Keratinocyte (primary cell): Measurements from ENCODE around the gene CLSTN2. TPM values are rescaled to one million over a fixed set of nuclear protein-coding genes. Genes with fewer than 3 reads are reported as not detected.

Source experiments
- DNase-seq: peaks from one replicate; pipeline ENCODE4 v3.0.0-alpha.2; 2011; ENCODE audit warnings: low read depth, missing footprints, low spot score
- FAIRE-seq: peaks from 2 replicates; lab custom pipeline; 2011; peaks lifted over from hg19 to GRCh38; lab: Jason Lieb, UNC
- H2AFZ ChIP-seq: 2 replicates; pipeline ENCODE4 v1.6.0; 2012; ENCODE audit warnings: low read length, control low read depth, inconsistent platforms; ENCODE audit not compliant: control insufficient read depth
- H3K27ac ChIP-seq: 2 replicates; pipeline ENCODE4 v1.5.1; 2011; ENCODE audit warnings: low read length; ENCODE audit not compliant: control insufficient read depth, insufficient read depth
- H3K27me3 ChIP-seq: 3 replicates; pipeline ENCODE4 v1.6.0; 2011; ENCODE audit warnings: low read length; ENCODE audit not compliant: control insufficient read depth, insufficient read depth; ENCODE audit errors: extremely low read depth
- H3K36me3 ChIP-seq, 2 experiments: 2 replicates in 1 of 2; 3 replicates in 1 of 2; pipeline ENCODE4 v1.5.1; 2011; ENCODE audit warnings: low read length in 2 of 2, mild to moderate bottlenecking in 1 of 2; ENCODE audit not compliant: control insufficient read depth in 2 of 2, insufficient read depth in 2 of 2; ENCODE audit errors: extremely low read depth in 1 of 2
- H3K4me1 ChIP-seq: 3 replicates; pipeline ENCODE4 v1.5.1; 2011; ENCODE audit warnings: low read length; ENCODE audit not compliant: control insufficient read depth, insufficient read depth; ENCODE audit errors: extremely low read depth
- H3K4me2 ChIP-seq: 3 replicates; pipeline ENCODE4 v1.6.0; 2011; ENCODE audit warnings: low read depth, low read length; ENCODE audit not compliant: control insufficient read depth, insufficient read depth; ENCODE audit errors: extremely low read depth
- H3K4me3 ChIP-seq, 3 experiments: fragments of 200-600 bp in 1 of 3; sonication (generic) in 1 of 3; 2 replicates in 2 of 3; 3 replicates in 1 of 3; pipeline ENCODE4 v1.5.1; 2011 to 2016; ENCODE audit warnings: low read length in 3 of 3, mild to moderate bottlenecking in 3 of 3, control low read depth in 2 of 3, inconsistent platforms in 1 of 3, low read depth in 1 of 3, mixed read lengths in 1 of 3, mixed run types in 1 of 3, moderate library complexity in 1 of 3; ENCODE audit not compliant: control insufficient read depth in 2 of 3, insufficient read depth in 2 of 3; ENCODE audit errors: extremely low read depth in 1 of 3
- H3K79me2 ChIP-seq: 2 replicates; pipeline ENCODE4 v1.6.0; 2012; ENCODE audit warnings: low read length; ENCODE audit not compliant: control insufficient read depth, insufficient read depth
- H3K9ac ChIP-seq: 3 replicates; pipeline ENCODE4 v1.6.0; 2011; ENCODE audit warnings: low read length; ENCODE audit not compliant: control insufficient read depth, insufficient read depth; ENCODE audit errors: extremely low read depth
- H3K9me1 ChIP-seq: 3 replicates; pipeline ENCODE4 v1.6.0; 2011; ENCODE audit warnings: low read length; ENCODE audit not compliant: control insufficient read depth, insufficient read depth; ENCODE audit errors: extremely low read depth
- H3K9me3 ChIP-seq: 2 replicates; pipeline ENCODE4 v1.5.1; 2012; ENCODE audit warnings: low read depth, low read length; ENCODE audit not compliant: control insufficient read depth
- H4K20me1 ChIP-seq: 3 replicates; pipeline ENCODE4 v1.6.0; 2011; ENCODE audit warnings: low read length; ENCODE audit not compliant: control insufficient read depth, insufficient read depth; ENCODE audit errors: extremely low read depth
- EZH2 ChIP-seq: IDR thresholded peaks from one replicate; pipeline ENCODE4 v1.6.1; 2012; ENCODE audit warnings: inconsistent platforms, mild to moderate bottlenecking, low read length, moderate library complexity
- dilution Hi-C: fragments of 300-500 bp; cut with MboI; formaldehyde crosslinking; loops from one replicate; pipeline ENCODE4 v1.7.0; 2020; ENCODE audit warnings: low sequenced_read_pairs; ENCODE audit not compliant: extremely low pct_ligation_motif_present
- polyA plus RNA-seq, 5 experiments: library from polyadenylated mRNA; depleted of rRNA in 3 of 5; stranded (reverse) in 3 of 5; stranded (forward) in 1 of 5; unstranded in 1 of 5; fragments of >200 nt; gene quantifications; 1 replicate in 1 of 5; 2 replicates in 3 of 5; 3 replicates in 1 of 5; pipeline versions ENCODE4 v1.2.1 to v1.2.3, GENCODE V29; 2011 to 2012; ENCODE audit warnings: missing spikeins in 2 of 5, low read depth in 1 of 5, low replicate concordance in 1 of 5
- TF ChIP-seq, protein P1 (sequence below), 3 experiments: IDR thresholded peaks in 1 of 3; conservative IDR thresholded peaks in 1 of 3; optimal IDR thresholded peaks in 1 of 3; 2 replicates in 2 of 3; 3 replicates in 1 of 3; pipeline versions ENCODE3 to v1.5.1; 2011; ENCODE audit warnings: low read length in 3 of 3, mild to moderate bottlenecking in 3 of 3, moderate library complexity in 2 of 3, control low read depth in 1 of 3, inconsistent platforms in 1 of 3; ENCODE audit not compliant: insufficient read depth in 2 of 3; ENCODE audit errors: extremely low read depth in 1 of 3

CLSTN2 gene
- polyA plus RNA-seq, 1 donor (not counting 4 experiments of a cell fraction or from before 2014, with no cell fraction given): 0.09 TPM

DNA sequence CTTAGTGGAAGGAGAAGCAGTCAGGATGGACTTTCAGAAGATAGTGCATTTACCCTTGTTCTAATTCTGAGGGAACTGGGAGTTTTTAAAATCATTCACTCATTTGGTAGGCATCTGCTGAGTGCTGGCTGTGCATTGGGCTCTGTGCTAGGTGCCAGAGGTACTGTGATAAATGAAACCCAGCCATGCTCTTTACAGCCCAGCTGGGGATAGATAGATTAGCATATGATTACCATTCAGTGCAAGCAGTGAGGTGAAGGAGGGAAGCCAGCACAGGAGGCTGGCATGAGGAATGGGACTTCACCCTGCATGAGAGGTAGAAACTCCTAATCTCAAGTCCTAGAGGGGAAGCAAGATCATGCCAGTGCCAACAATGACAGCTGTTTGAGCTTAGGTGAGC lies 381.0 kb downstream of the CLSTN2 start:
- no peak for DNase-seq

DNA sequence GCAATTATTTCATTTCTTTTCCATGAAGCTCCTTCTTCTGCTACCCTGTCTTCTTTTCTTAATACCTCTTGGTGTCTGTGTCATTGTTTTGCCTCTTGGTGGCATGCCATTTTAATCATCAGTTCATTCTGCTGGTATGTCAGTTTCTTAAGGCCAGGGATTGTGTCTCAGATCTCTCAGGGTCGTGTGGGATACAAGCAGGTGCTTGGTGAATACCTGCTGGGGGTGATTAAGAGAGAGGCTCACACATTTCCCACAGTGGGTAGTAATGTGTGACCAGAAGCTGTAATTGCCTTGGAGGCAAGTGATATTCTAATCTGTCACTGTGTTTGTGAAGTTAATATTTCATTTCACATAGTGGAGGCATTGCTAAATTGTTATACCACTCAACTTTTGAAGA lies 381.5 kb downstream of the CLSTN2 start:
- H3K4me3 ChIP-seq: no peak overlapping the region
- no peak for FAIRE-seq
- dilution Hi-C loops: no loop called here

More for the DNA sequence above, 381.0 kb downstream of the CLSTN2 start:
- no peak overlapping the region for H3K9ac ChIP-seq
- H3K9me3 ChIP-seq: no peaks in the 10 kb centered on the region
- H3K4me3 ChIP-seq: no peak overlapping the region
- no peak overlapping the region for H2AFZ ChIP-seq
- no peaks in the 10 kb centered on the region for H3K79me2 ChIP-seq
- no peaks in the 10 kb centered on the region for H4K20me1 ChIP-seq
- H3K4me1 ChIP-seq: no peaks in the 10 kb centered on the region
- H3K27ac ChIP-seq: no peak overlapping the region
- dilution Hi-C loops: no loop called here
- H3K36me3 ChIP-seq: no peaks in the 10 kb centered on the region
- no peak overlapping the region for H3K4me2 ChIP-seq
- no peaks in the 10 kb centered on the region for H3K9me1 ChIP-seq
- H3K27me3 ChIP-seq: peaks cover 3% of the 10 kb centered on the region
- TF ChIP-seq, protein P1, sequence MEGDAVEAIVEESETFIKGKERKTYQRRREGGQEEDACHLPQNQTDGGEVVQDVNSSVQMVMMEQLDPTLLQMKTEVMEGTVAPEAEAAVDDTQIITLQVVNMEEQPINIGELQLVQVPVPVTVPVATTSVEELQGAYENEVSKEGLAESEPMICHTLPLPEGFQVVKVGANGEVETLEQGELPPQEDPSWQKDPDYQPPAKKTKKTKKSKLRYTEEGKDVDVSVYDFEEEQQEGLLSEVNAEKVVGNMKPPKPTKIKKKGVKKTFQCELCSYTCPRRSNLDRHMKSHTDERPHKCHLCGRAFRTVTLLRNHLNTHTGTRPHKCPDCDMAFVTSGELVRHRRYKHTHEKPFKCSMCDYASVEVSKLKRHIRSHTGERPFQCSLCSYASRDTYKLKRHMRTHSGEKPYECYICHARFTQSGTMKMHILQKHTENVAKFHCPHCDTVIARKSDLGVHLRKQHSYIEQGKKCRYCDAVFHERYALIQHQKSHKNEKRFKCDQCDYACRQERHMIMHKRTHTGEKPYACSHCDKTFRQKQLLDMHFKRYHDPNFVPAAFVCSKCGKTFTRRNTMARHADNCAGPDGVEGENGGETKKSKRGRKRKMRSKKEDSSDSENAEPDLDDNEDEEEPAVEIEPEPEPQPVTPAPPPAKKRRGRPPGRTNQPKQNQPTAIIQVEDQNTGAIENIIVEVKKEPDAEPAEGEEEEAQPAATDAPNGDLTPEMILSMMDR (optimal IDR thresholded peaks at IDR 0.05 in 1 of 3, IDR thresholded peaks at IDR 0.05 in 1 of 3, conservative IDR thresholded peaks at IDR 0.05 in 1 of 3; ENCODE audit: extremely low read depth in 1 of 3, insufficient read depth in 2 of 3, low read length in 3 of 3): no peak
- no peak for TF ChIP-seq EZH2
- no peak for FAIRE-seq

More for the DNA sequence above, 381.5 kb downstream of the CLSTN2 start:
- Histone ChIP-seq H3K9ac (no peak overlapping the region), H4K20me1 (no peaks in the 10 kb centered on the region), H2AFZ (no peak overlapping the region), H3K4me1 (no peaks in the 10 kb centered on the region), H3K9me3 (no peaks in the 10 kb centered on the region), H3K4me2 (no peak overlapping the region), H3K79me2 (no peaks in the 10 kb centered on the region), H3K27me3 (peaks cover 3% of the 10 kb centered on the region), H3K27ac (no peak overlapping the region), H3K9me1 (no peaks in the 10 kb centered on the region), H3K36me3 (no peaks in the 10 kb centered on the region)
- no peak for DNase-seq
- TF ChIP-seq EZH2: no peak
- TF ChIP-seq, protein P1 (optimal IDR thresholded peaks at IDR 0.05 in 1 of 3, IDR thresholded peaks at IDR 0.05 in 1 of 3, conservative IDR thresholded peaks at IDR 0.05 in 1 of 3; ENCODE audit: extremely low read depth in 1 of 3, insufficient read depth in 2 of 3, low read length in 3 of 3): no peak
